Measurements from ENCODE around the gene AOC3. TPM values are rescaled to one million over a fixed set of nuclear protein-coding genes. Genes with fewer than 3 reads are reported as not detected.
A peak's percentile ranks its signal among the peaks of the same experiment; 100 is the strongest.
"Not testable (repeated sequence)": the region's sequence is repeated elsewhere in the genome, so short reads cannot be mapped to it uniquely, and the experiment has no call there.

AOC3 gene
- total RNA-seq, 2 donors from 2014 or later, result 56.6 to 96.4 TPM

- ATAC-seq; intact Hi-C loops (cut with DNase I); DNase-seq: not testable (repeated sequence)
These were observed 5.1 kb downstream of the AOC3 start for GRCh38 chr17:42856093-42856492.

GRCh38 chr17:42856516-42856915 lies 5.5 kb downstream of the AOC3 start:
- DNase-seq; intact Hi-C loops (cut with DNase I): not testable (repeated sequence)
- ATAC-seq, result peak in 1 of 2 donors; percentile 20

- ATAC-seq, result no peak
- no peak for DNase-seq
- intact Hi-C loops (cut with DNase I), result no loop called here
These were observed 6.4 kb downstream of the AOC3 start for GRCh38 chr17:42857389-42857788.

- DNase-seq, result no peak
- intact Hi-C loops (cut with DNase I), result no loop called here
- no peak for ATAC-seq
These were observed 14.7 kb downstream of the AOC3 start for GRCh38 chr17:42865638-42866094.

GRCh38 chr17:42866216-42866615 lies 15.2 kb downstream of the AOC3 start:
- intact Hi-C loops (cut with DNase I), result no loop called here
- no peak for DNase-seq

GRCh38 chr17:42866631-42867575 lies 15.9 kb downstream of the AOC3 start:
- intact Hi-C loops (cut with DNase I), result no loop called here
- no peak for DNase-seq
- ATAC-seq, result no peak

More at GRCh38 chr17:42866216-42866615, 15.2 kb downstream of the AOC3 start:
- ATAC-seq, result no peak

- intact Hi-C loops (cut with DNase I); DNase-seq; ATAC-seq: not testable (repeated sequence)
These were observed 16.8 kb downstream of the AOC3 start for GRCh38 chr17:42867694-42868261.

- DNase-seq (no peak), ATAC-seq (no peak)
- intact Hi-C loops (cut with DNase I), result no loop called here
These were observed 17.3 kb downstream of the AOC3 start for GRCh38 chr17:42868338-42868737.

GRCh38 chr17:42871647-42872046 lies 20.6 kb downstream of the AOC3 start:
- DNase-seq (no peak), ATAC-seq (no peak)
- intact Hi-C loops (cut with DNase I), result no loop called here

- no peak for DNase-seq
- no peak for ATAC-seq
- intact Hi-C loops (cut with DNase I), result no loop called here
These were observed 21.4 kb downstream of the AOC3 start for GRCh38 chr17:42872251-42872965.

- ATAC-seq, result no peak
- DNase-seq, result no peak
- intact Hi-C loops (cut with DNase I), result no loop called here
These were observed 22.3 kb downstream of the AOC3 start for GRCh38 chr17:42873315-42873714.

GRCh38 chr17:42873932-42874695 lies 23.1 kb downstream of the AOC3 start:
- ATAC-seq, result peak in 1 of 2 donors; percentile 30
- intact Hi-C loops (cut with DNase I); DNase-seq: not testable (repeated sequence)

GRCh38 chr17:42877037-42877436 lies 26.0 kb downstream of the AOC3 start:
- DNase-seq, result no peak
- no peak for ATAC-seq
- intact Hi-C loops (cut with DNase I), result loop anchor here in 1 of 2 donors (5.0 kb wide), 1 partner anchor 35 kb away; no protein-coding TSS in a partner anchor

- DNase-seq, result no peak
- intact Hi-C loops (cut with DNase I), result loop anchor here in 1 of 2 donors (5.0 kb wide), 1 partner anchor 34 kb away; no protein-coding TSS in a partner anchor
- ATAC-seq, result no peak
These were observed 27.3 kb downstream of the AOC3 start for GRCh38 chr17:42878123-42878880.

GRCh38 chr17:42878924-42879595 lies 28.1 kb downstream of the AOC3 start:
- intact Hi-C loops (cut with DNase I), result loop anchor here in 1 of 2 donors (5.0 kb wide), 1 partner anchor 33 kb away; no protein-coding TSS in a partner anchor
- no peak for DNase-seq
- no peak for ATAC-seq

- ATAC-seq (no peak), DNase-seq (no peak)
- intact Hi-C loops (cut with DNase I), result loop anchor here in 1 of 2 donors (5.0 kb wide), 1 partner anchor 33 kb away; no protein-coding TSS in a partner anchor
These were observed 28.6 kb downstream of the AOC3 start for GRCh38 chr17:42879596-42879985.

- intact Hi-C loops (cut with DNase I), result no loop called here
- ATAC-seq (no peak), DNase-seq (no peak)
These were observed 29.8 kb downstream of the AOC3 start for GRCh38 chr17:42880776-42881310.

All from left cardiac atrium (tissue), 4 donors.